Measurements from ENCODE around the gene UBASH3A.

DNA sequence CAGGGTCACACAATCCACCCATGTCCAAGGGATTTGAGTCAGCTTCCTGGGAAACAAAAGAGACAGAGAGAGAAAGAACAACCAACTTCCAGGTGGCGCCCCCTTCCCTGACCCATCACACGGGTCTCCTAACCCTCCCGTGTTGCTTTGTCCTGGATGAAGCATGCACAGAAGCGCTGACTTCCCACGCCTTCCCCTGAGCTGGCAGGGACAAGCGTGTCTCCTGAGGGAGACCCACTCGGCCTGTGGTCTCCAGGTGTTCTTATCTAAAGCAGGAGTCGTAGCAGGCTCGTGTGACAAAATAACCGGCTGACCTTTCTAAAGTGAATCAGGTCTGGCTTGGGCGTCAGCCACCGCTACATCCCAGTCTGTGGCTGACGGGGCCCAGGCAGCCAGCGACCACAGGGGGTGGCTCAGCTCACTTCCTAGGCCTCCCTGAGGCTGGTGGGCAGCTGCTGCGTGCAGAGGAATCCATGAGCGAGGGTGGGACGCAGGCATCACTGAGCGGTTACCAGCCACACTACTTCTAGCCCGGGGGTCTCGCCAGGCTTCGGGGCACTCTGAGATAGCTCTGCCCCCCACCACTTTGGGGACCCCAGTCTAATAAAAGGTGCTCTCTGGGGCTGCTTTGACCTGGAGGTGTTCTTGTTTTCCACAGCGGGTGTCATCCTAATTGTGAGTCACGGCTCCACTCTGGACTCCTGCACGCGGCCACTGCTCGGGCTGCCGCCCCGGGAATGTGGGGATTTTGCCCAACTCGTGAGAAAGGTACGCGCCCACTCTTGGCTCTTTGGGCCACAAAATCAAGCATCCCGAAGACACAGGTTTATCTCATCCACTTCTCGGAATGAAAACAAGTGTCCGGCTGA, 40.4 kb downstream of the UBASH3A start:
- TF ChIP-seq, protein P1, sequence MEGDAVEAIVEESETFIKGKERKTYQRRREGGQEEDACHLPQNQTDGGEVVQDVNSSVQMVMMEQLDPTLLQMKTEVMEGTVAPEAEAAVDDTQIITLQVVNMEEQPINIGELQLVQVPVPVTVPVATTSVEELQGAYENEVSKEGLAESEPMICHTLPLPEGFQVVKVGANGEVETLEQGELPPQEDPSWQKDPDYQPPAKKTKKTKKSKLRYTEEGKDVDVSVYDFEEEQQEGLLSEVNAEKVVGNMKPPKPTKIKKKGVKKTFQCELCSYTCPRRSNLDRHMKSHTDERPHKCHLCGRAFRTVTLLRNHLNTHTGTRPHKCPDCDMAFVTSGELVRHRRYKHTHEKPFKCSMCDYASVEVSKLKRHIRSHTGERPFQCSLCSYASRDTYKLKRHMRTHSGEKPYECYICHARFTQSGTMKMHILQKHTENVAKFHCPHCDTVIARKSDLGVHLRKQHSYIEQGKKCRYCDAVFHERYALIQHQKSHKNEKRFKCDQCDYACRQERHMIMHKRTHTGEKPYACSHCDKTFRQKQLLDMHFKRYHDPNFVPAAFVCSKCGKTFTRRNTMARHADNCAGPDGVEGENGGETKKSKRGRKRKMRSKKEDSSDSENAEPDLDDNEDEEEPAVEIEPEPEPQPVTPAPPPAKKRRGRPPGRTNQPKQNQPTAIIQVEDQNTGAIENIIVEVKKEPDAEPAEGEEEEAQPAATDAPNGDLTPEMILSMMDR (conservative IDR thresholded peaks at IDR 0.05 in 1 of 2, IDR thresholded peaks at IDR 0.05 in 1 of 2; ENCODE audit: low read depth in 1 of 2, low read length in 2 of 2) = no peak
- no peak for TF ChIP-seq EZH2 (IDR thresholded peaks at IDR 0.05; ENCODE audit: low read length, missing control alignments)
